Neuronal stem cell (in vitro differentiated cells): ENCODE results near the gene TMEM88.

Experiments
- DNase-seq: peaks from one replicate; pipeline ENCODE4 v3.0.0-alpha.2; 2013; ENCODE audit warnings: low spot score
- H2AFZ ChIP-seq: one replicate; pipeline ENCODE4 v1.6.1; 2013; ENCODE audit warnings: mild to moderate bottlenecking, low read length, inconsistent platforms
- H2AK5ac ChIP-seq: 2 replicates; pipeline ENCODE4 v1.6.1; 2013; ENCODE audit warnings: low read depth, mild to moderate bottlenecking, inconsistent platforms, low read length, moderate library complexity, mixed read lengths
- H2BK120ac ChIP-seq: 2 replicates; pipeline ENCODE4 v1.6.1; 2013; ENCODE audit warnings: low read depth, mild to moderate bottlenecking, inconsistent platforms, low read length, moderate library complexity, mixed read lengths
- H2BK12ac ChIP-seq: one replicate; pipeline ENCODE4 v1.6.1; 2013; ENCODE audit warnings: low read length, inconsistent platforms
- H2BK15ac ChIP-seq: 2 replicates; pipeline ENCODE4 v1.6.1; 2013; ENCODE audit warnings: mild to moderate bottlenecking, low read length, inconsistent platforms, mixed read lengths
- H2BK5ac ChIP-seq: one replicate; pipeline ENCODE4 v1.6.1; 2013; ENCODE audit warnings: inconsistent platforms, mild to moderate bottlenecking, low read length, moderate library complexity
- H3K14ac ChIP-seq: one replicate; pipeline ENCODE4 v1.6.1; 2013; ENCODE audit warnings: low read length, inconsistent platforms
- H3K18ac ChIP-seq: 2 replicates; pipeline ENCODE4 v1.6.1; 2013; ENCODE audit warnings: low read length, inconsistent platforms
- H3K23ac ChIP-seq: 2 replicates; pipeline ENCODE4 v1.6.1; 2013; ENCODE audit warnings: low read depth, mild to moderate bottlenecking, mixed read lengths, low read length, inconsistent platforms; ENCODE audit not compliant: poor library complexity
- H3K27ac ChIP-seq: replicated peaks from 3 replicates; pipeline ENCODE4 v1.5.1; 2013; ENCODE audit warnings: low read length, inconsistent platforms
- H3K27me3 ChIP-seq, 3 experiments: 2 replicates each; pipeline ENCODE4 v1.6.1; 2013; ENCODE audit warnings: low read length in 3 of 3, mild to moderate bottlenecking in 2 of 3, inconsistent platforms in 1 of 3, low read depth in 1 of 3, mixed read lengths in 1 of 3, moderate library complexity in 1 of 3; ENCODE audit not compliant: control insufficient read depth in 3 of 3, insufficient read depth in 3 of 3
- H3K36me3 ChIP-seq, 2 donors: replicated peaks in 1 of 2; 2 replicates each; pipeline ENCODE4 v1.6.1; 2013; ENCODE audit warnings: low read length in 2 of 2; ENCODE audit not compliant: control insufficient read depth in 2 of 2, insufficient read depth in 2 of 2
- H3K4ac ChIP-seq: 2 replicates; pipeline ENCODE4 v1.6.1; 2013; ENCODE audit warnings: inconsistent platforms, mild to moderate bottlenecking, low read length, moderate library complexity
- H3K4me1 ChIP-seq, 2 donors: 1 replicate in 1 of 2; 2 replicates in 1 of 2; pipeline ENCODE4 v1.6.1; 2013; ENCODE audit warnings: low read length in 2 of 2, low read depth in 1 of 2; ENCODE audit not compliant: control insufficient read depth in 2 of 2, insufficient read depth in 1 of 2
- H3K4me2 ChIP-seq: one replicate; pipeline ENCODE4 v1.6.1; 2013; ENCODE audit warnings: mild to moderate bottlenecking, low read length, inconsistent platforms; ENCODE audit not compliant: insufficient read depth, poor library complexity, severe bottlenecking
- H3K4me3 ChIP-seq, 2 donors: 2 replicates each; pipeline ENCODE4 v1.5.1; 2013; ENCODE audit warnings: low read length in 2 of 2, mild to moderate bottlenecking in 2 of 2, inconsistent platforms in 1 of 2, moderate library complexity in 1 of 2
- H3K79me1 ChIP-seq: one replicate; pipeline ENCODE4 v1.6.1; 2013; ENCODE audit warnings: low read depth, mild to moderate bottlenecking, inconsistent platforms, low read length, moderate library complexity
- H3K9ac ChIP-seq: one replicate; pipeline ENCODE4 v1.6.1; 2013; ENCODE audit warnings: mild to moderate bottlenecking, low read depth, low read length, inconsistent platforms; ENCODE audit not compliant: poor library complexity
- H3K9me3 ChIP-seq, 2 donors: replicated peaks in 1 of 2; 2 replicates each; pipeline versions ENCODE3 to v1.6.1; 2013; ENCODE audit warnings: low read length in 2 of 2, mild to moderate bottlenecking in 2 of 2, inconsistent platforms in 1 of 2, low read depth in 1 of 2, mixed read lengths in 1 of 2, moderate library complexity in 1 of 2; ENCODE audit not compliant: control insufficient read depth in 2 of 2, insufficient read depth in 1 of 2
- H4K8ac ChIP-seq: one replicate; pipeline ENCODE4 v1.6.1; 2013; ENCODE audit warnings: low read depth, mild to moderate bottlenecking, inconsistent platforms, low read length, moderate library complexity
- H4K91ac ChIP-seq: one replicate; pipeline ENCODE4 v1.6.1; 2013; ENCODE audit warnings: low read length, low read depth, mild to moderate bottlenecking, inconsistent platforms; ENCODE audit not compliant: poor library complexity
- WGBS, 2 donors: extraction: QIAGEN DNeasy Blood & Tissue Kit; methylation state at CpG; one replicate each; pipeline ENCODE4 v1.1.7; 2013; ENCODE audit warnings: missing lambda C conversion rate in 2 of 2, mixed read lengths in 1 of 2; ENCODE audit not compliant: insufficient read length in 2 of 2, insufficient replicate concordance in 1 of 2; ENCODE audit errors: extremely low coverage in 2 of 2; 5-methylcytosine and 5-hydroxymethylcytosine counted together

TMEM88 gene

DNA sequence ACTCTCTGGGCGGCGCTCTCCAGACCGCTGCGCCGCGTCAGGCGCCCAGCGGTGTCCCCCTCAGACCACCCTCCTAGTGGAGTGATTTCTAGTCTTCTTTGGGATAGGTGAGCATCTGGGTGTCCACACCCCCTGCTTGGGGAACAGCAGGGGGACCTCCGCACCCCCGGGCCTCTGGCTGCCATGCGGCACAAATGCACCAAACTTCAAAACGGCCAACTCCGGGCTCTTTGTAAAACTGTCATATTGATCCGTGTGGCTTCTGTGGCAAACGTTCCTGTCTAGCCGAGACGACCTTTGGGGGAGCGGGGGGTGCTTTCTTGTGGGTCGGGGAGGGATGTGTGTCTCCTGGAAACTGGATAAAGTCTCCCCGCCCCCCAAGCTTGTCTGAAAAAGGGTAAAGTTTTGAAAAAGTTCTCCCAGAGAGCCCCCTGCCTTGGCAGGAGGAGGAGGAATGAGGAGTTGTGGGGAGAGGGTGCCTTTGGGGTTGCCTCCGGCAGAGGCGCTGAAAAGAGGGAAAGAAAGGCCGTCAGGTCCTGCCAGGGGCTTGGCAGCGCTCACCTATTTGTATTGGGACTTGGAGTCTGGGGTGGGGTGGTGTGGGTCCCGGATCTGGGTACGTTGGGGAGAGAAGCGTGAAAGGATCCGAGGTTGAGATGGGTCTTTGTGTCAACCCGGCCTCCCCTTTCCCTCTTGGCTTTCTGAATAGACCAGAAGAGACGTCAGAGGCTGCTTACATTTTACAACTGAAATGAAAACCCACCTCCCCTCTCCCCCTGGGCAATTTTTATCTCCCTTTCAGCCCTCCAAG is 31.6 kb downstream of the TMEM88 start:
- WGBS, 2 donors, result no CpG with 5 or more reads among the region's 30 CpGs
- no peak overlapping the region for H3K27ac ChIP-seq
- H3K23ac ChIP-seq, result no peak overlapping the region

DNA sequence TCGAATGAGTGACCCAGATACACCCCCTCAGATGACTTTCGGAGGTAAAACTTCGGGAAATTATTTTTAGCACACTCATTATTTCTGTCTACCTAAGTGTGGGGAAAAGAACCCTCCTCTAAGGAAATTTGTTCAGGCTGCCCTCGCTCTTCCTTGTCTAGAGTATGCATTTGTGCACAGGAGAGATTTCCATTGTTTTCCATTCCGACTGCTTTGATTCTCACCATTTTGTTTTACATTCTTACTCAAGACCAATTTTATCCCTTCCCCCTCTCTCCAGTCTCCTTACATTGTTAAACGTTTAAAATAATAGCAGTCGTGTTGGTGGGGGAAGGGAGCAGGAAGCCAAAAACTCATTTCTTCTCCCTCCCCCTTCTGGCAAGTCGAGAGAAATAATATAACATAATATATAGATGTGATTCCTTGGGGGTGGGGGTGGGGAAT is 32.2 kb downstream of the TMEM88 start:
- no peak overlapping the region for H2BK15ac ChIP-seq
- H4K8ac ChIP-seq, result no peak overlapping the region
- peak overlapping the region in 1 of 2 donors; percentile 67 for H3K4me3 ChIP-seq
- H3K27me3 ChIP-seq, result peaks cover 0 to 1% (median 0%) of the 10 kb centered on the region in 3 experiments
- no peak overlapping the region for H3K23ac ChIP-seq
- peaks cover 31 to 32% of the 10 kb centered on the region in 2 donors for H3K4me1 ChIP-seq
- no CpG with 5 or more reads among the region's 8 CpGs for WGBS, 2 donors
- H2BK5ac ChIP-seq, result no peak overlapping the region
- no peak overlapping the region for H3K18ac ChIP-seq
- no peak overlapping the region for H2BK120ac ChIP-seq
- H3K9ac ChIP-seq, result no peak overlapping the region
- H2AFZ ChIP-seq, result peak overlapping the region; percentile 84
- H3K79me1 ChIP-seq, result no peaks in the 10 kb centered on the region
- H4K91ac ChIP-seq, result no peak overlapping the region
- H3K14ac ChIP-seq, result no peak overlapping the region
- H2BK12ac ChIP-seq, result no peak overlapping the region
- H3K4ac ChIP-seq, result no peak overlapping the region
- H3K4me2 ChIP-seq, result peak overlapping the region; percentile 100
- H3K9me3 ChIP-seq, result no peaks in the 10 kb centered on the region
- H3K27ac ChIP-seq, result no peak overlapping the region
- no peak for DNase-seq
- H2AK5ac ChIP-seq, result no peak overlapping the region
- H3K36me3 ChIP-seq, result peaks cover 6 to 37% of the 10 kb centered on the region in 2 donors

More for the DNA sequence above, 31.6 kb downstream of the TMEM88 start:
- Histone ChIP-seq H3K27me3 (peaks cover 0 to 3% (median 0%) of the 10 kb centered on the region in 3 experiments), H2BK120ac (no peak overlapping the region), H3K18ac (peak overlapping the region; percentile 4), H3K4ac (no peak overlapping the region), H3K9me3 (no peaks in the 10 kb centered on the region), H2AK5ac (peak overlapping the region; percentile 11), H2BK5ac (peak overlapping the region; percentile 96), H2BK15ac (no peak overlapping the region), H3K79me1 (no peaks in the 10 kb centered on the region), H3K4me1 (peaks cover 31 to 32% of the 10 kb centered on the region in 2 donors), H3K36me3 (peaks cover 5 to 37% of the 10 kb centered on the region in 2 donors), H3K14ac (no peak overlapping the region), H3K4me2 (peak overlapping the region; percentile 100), H3K9ac (peak overlapping the region; percentile 18), H4K8ac (no peak overlapping the region), H3K4me3 (peak overlapping the region; percentile 67 to 90), H4K91ac (no peak overlapping the region), H2AFZ (peak overlapping the region; percentile 84), H2BK12ac (no peak overlapping the region)
- peak; percentile 29 for DNase-seq

DNA sequence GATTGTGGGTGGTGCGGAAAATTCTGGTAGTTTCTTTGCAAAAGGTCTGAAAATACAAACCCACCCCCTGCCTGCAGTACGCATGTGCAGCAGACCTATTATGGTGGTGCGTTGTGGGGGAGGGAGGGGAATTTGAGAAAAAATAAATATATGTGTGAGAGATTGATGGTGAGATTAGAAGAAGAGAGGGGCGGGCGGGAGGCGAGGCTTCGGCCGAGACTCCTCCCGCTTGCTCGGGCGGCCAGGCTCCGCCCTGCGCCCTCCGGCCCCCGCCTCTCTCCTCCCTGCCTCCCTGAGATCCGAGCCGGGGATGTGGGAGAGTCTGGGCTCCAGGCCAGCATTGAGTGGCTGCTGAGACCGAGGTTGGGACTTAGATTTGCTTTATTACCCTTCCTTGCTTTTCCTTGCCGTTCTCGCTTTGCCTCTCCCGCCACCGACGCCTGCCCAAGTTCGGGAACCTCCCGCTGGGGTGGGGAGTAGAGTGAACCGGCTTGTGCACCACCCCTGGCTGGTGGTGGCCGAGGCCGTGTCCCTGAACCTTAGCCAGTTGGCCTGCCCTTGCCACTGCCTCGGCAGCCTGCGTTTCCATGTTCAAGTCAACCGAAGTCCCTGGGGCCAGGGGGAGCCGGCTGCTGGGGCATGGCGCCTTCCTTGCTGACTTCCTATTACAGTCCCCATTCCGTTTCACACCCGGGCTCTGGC is 32.8 kb downstream of the TMEM88 start:
- Histone ChIP-seq H3K9me3 (no peaks in the 10 kb centered on the region), H3K36me3 (peaks cover 5 to 35% of the 10 kb centered on the region in 2 donors), H3K4me1 (peaks cover 31 to 32% of the 10 kb centered on the region in 2 donors), H3K9ac (peak overlapping the region; percentile 76), H2BK12ac (peak overlapping the region; percentile 95), H3K14ac (peak overlapping the region; percentile 86), H3K27me3 (no peaks in the 10 kb centered on the region), H3K4me2 (peak overlapping the region; percentile 100), H2AK5ac (peak overlapping the region; percentile 40), H2BK120ac (no peak overlapping the region), H2BK5ac (peak overlapping the region; percentile 63), H3K4me3 (peak overlapping the region; percentile 66 to 67), H3K4ac (no peak overlapping the region), H3K27ac (no peak overlapping the region), H4K91ac (no peak overlapping the region), H3K18ac (peak overlapping the region; percentile 93), H2BK15ac (peak overlapping the region; percentile 86), H2AFZ (peak overlapping the region; percentile 84), H3K79me1 (no peaks in the 10 kb centered on the region), H3K23ac (peak overlapping the region; percentile 69), H4K8ac (no peak overlapping the region)
- no CpG with 5 or more reads among the region's 35 CpGs for WGBS, 2 donors
- DNase-seq, result peak; percentile 60
